DMS 273 (cell line): ENCODE results near the gene NET1.

Experiments
- DNase-seq: peaks from one replicate; lab custom pipeline; 2025; ENCODE audit not compliant: unreplicated experiment; lab: John Stamatoyannopoulos, UW

The NET1 gene

GRCh38 chr10:5479481-5480161, 67.3 kb downstream of the NET1 start:
- no peak for DNase-seq

DNA sequence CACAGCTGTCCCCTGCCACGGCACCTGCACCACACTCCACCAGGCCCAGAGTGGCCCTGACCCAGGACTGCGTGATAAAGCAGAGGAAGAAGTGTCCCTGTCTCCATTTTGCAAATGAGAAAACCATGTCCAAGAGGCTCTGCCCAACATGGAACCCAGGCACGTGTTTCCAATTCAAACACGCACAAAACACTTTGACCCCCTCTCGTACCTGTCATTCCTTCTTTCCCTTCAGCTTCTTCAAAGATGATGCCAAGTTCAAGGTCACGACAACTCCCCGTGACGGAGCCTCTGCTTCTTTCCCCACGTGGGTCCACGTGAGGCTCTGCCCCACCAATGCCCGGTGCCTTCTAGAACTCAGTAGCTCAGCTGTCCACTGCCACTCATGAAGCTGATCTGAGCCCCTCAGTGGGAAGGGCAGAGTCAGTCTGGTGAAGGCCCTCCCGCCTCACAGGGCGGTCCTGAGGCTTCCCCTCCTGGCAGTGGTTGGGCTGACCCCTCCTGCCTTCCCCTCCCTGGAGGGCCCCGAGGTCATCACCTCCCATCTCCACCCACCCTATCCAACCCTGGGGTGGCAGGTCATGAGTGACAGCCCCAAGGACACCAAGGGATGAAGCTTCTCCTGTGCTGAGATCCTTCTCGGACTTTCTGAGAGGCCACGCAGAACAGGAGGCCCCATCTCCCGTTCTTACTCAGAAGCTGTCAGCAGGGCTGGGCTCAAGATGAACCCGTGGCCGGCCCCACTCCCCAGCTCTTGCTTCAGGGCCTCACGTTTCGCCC, 68.0 kb downstream of the NET1 start:
- no peak for DNase-seq

GRCh38 chr10:5481121-5481520, 68.8 kb downstream of the NET1 start:
- DNase-seq, result no peak

GRCh38 chr10:5482016-5482415, 69.7 kb downstream of the NET1 start:
- no peak for DNase-seq

GRCh38 chr10:5484205-5484604, 71.8 kb downstream of the NET1 start:
- no peak for DNase-seq

DNA sequence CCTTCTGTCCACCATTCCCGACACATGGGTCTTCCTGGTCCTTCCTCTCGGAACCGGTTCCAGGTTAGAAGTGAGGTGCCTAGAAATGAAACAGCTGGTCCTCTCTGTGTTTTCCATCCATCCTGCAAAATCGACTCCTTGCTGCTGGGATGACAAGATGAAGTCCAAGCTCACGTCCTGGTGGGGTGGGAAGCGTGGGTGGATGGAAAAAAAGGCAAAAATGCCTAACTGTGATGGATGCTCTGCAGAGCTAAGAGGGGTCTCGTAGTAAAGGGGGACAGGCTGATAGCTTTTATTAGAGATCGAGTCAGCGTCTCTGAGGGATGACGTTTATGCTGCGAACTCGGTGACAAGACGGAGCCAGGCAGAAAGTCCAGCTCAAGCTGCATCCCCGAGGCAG, 72.9 kb downstream of the NET1 start:
- no peak for DNase-seq

GRCh38 chr10:5485948-5486852, 73.8 kb downstream of the NET1 start:
- DNase-seq, result no peak

DNA sequence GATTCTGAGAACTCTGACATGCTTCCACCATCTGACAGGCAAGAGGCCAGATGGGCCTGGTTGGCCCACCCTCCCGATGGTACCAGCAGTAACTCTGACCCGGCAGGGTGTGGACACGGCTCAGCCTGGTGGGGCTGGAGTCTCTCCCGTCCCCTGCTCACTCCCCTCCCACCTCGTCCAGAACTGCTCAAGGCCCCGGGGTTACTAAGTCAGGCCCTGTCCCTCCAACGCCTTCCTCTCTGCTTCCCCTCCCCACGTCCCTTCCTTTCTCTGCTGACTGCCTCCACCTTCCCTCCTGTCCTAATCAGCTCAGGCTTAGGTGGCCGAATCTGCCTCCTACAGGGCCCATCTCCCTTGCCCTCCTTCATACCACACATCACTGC, 74.5 kb downstream of the NET1 start:
- DNase-seq, result no peak

DNA sequence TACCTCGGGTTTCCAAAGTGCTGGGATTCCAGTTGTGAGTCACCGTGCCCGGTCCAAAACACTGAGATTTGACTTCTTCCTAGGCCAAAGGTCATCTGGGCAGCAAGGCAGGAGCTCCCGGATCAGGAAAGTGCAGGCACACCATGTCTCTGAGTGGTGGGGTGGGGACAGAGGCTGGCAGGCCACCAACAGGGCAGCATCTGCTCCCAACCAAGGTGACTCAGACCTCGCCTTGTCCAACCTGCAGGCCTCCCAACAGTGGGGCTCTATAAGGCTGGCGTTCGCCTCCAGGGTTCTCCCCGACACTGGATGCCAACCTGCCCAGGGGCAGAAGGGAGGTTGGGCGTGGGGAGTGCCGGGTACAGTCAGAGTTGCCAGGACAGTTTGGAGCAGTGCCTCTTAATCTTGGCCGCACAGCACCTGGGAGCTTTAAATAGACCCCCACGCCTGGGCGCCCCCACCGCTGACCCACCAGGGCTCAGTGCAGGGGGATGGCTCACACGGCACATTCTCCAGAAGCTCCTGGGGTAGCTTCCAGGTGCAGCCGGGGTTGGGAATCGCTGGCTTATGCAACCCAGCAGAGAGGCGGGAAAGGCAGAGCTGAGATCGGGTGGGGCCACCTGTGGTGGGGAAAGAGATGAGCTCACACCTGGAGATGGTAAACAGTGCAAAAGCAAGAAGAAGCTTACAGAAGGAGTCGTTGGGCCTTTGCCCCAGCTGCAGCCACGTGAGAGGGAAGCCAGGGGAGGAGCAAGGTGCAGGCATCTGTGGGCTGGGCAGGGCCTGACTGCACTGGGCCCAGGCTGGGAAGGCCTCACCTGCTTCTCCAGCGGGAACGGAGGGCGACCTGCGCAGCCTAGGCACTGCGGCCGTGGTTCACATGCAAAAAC, 76.2 kb downstream of the NET1 start:
- DNase-seq, result no peak

DNA sequence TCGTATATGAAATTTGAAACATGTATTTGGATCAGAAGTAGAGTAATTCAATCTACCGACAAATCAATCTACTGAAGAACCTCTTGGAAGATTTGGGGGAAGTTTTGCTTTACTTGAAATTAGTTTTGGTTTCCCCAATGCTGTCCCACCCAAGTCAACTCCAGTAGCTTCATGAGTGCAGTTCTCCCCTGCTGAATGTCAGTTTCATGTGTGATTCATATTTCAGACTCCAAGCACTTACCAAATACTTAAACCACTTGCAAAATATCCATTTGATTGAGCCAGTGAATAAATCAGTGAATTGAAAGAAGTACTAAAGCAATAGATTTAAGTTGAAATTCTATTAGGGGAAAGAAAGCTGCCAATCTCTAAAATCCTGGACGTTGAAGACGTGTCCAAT, 77.7 kb downstream of the NET1 start:
- no peak for DNase-seq

DNA sequence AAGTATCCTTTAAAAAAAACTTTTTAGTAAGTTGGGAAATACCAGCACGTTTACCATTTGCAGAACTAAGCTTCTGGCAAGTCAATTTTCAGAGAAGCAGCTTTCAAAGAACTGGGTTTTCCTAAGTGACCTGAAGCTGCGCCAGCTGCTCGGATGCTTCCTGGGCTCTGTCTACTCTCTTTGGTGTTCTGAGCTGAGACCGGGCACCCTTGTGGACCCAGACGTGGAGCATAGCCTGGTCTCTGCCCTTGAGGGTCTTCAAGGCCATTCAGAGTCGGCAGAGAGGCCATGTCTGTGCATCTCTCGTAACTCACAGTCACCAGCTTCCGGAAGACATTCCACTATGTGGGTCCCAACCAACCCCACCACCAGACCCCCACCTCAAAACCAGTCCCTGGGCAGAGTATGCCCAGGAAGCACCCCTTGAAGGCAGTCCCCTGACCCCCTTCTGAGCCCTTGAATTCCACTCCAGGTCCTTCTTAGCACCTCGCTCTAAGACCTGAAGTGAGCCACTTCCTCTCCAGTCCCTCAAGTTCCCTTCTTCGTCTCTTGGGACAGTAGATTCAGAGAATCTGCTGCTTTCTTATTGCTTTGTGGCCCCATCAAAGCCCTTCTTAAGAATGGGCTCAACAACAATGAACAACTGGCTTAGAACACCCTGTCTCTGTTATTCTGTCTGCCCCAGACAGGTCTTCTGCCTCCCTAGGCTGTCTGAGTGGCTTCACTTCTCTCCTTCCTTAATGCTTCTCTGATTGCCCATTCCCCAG, 78.5 kb downstream of the NET1 start:
- no peak for DNase-seq

- no peak for DNase-seq
These were observed 79.1 kb downstream of the NET1 start for GRCh38 chr10:5491477-5491876.

DNA sequence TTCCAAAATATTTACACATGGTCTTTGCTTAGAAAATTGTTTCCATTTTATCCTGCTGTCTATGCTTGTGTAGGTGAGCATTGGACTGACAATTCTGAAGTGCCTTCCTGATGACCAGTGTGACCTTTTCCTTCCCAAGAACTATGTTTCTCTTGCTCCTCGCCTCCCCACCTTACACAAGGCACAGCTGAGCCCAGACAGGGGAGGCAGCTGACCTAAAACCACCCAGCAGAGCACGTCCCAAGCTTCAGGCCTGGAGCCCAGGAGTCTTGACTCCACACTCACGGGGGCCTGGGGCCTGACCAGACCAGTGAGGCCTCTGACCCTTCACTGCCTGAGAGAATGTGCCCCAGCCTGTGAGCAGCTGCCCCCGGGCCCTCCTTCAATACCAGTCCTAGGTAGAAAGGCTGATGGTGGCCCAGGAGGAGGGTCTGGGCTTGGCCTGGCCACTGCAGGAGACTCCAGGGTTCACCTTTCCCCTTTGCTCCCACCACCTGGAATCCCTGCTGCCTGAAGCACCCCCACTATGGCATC, 80.0 kb downstream of the NET1 start:
- no peak for DNase-seq

GRCh38 chr10:5492929-5493576, 80.7 kb downstream of the NET1 start:
- DNase-seq, result no peak

DNA sequence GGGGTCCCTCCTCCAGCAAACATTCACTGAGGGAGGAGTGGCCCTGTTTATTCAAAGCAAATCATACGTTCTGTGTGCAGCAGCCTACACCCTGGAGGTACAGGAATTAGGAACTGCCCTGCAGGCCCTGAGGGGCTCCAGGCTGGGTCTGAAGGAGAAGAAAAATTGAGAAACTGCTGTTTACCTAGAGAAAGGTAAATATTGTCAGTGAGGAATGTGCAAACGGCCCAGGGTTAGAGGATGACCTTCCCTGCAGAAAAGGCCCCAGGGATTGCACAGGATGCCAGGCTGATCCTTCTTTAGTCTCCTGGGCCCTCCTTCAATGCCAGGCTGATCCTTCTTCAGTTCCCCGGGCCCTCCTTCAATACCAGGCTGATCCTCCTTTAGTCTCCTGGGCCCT, 81.3 kb downstream of the NET1 start:
- DNase-seq, result no peak

DNA sequence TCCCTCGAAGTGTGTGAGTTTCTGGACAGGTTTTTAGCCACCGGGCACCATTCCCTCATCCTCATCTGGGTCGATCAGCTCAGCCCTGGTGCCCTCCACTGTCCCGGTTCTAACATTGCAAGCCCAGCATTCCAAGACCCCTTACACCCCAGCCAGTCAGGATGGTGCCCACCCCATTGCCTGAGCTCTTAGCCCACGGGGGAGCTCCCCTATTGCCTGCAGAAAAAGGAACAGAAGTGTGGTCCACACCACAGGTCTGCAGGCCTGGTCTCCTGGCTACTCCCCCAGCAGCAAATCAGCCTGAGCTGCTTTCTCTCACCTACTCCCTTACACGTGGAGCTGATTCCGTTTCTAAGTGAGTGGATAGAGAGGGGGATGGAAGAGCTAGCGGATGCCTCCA, 82.3 kb downstream of the NET1 start:
- no peak for DNase-seq

GRCh38 chr10:5496261-5497250, 84.2 kb downstream of the NET1 start:
- no peak for DNase-seq

- no peak for DNase-seq
These were observed 84.9 kb downstream of the NET1 start for GRCh38 chr10:5497289-5497688.
